Hindlimb muscle (tissue), 1 donor: ENCODE results near the gene JOSD2. TPM values are rescaled to one million over a fixed set of nuclear protein-coding genes. Genes with fewer than 3 reads are reported as not detected.

ENCODE experiments used
- DNase-seq: peaks from one replicate; pipeline ENCODE4 v3.0.0-alpha.2; 2013
- polyA plus RNA-seq: library from polyadenylated mRNA; unstranded; fragments of 120-200 nt; gene quantifications from one replicate; pipeline ENCODE4 v1.2.1, GENCODE V29; 2013; ENCODE audit not compliant: insufficient read length

JOSD2 gene, protein sequence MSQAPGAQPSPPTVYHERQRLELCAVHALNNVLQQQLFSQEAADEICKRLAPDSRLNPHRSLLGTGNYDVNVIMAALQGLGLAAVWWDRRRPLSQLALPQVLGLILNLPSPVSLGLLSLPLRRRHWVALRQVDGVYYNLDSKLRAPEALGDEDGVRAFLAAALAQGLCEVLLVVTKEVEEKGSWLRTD
- polyA plus RNA-seq: 28.5 TPM

GRCh38 chr19:50511069-50511822, at the start of gene JOSD2:
TSS of gene JOSD2 (minus strand) at chr19:50511191. CDS start at chr19:50510431, 760 bp downstream.
- peak; percentile 99 for DNase-seq

- no peak for DNase-seq
Observed at GRCh38 chr19:50559636-50560035, 48.6 kb upstream of the JOSD2 start.

- no peak for DNase-seq
Observed at GRCh38 chr19:50558449-50558848, 47.5 kb upstream of the JOSD2 start.

GRCh38 chr19:50558039-50558438, 47.0 kb upstream of the JOSD2 start:
- DNase-seq: no peak

GRCh38 chr19:50557009-50557613, 46.1 kb upstream of the JOSD2 start:
- DNase-seq: no peak

GRCh38 chr19:50556282-50557008, 45.5 kb upstream of the JOSD2 start:
- peak; percentile 82 for DNase-seq

GRCh38 chr19:50555450-50556281, 44.7 kb upstream of the JOSD2 start:
- no peak for DNase-seq

GRCh38 chr19:50555033-50555432, 44.0 kb upstream of the JOSD2 start:
- DNase-seq: no peak

DNA sequence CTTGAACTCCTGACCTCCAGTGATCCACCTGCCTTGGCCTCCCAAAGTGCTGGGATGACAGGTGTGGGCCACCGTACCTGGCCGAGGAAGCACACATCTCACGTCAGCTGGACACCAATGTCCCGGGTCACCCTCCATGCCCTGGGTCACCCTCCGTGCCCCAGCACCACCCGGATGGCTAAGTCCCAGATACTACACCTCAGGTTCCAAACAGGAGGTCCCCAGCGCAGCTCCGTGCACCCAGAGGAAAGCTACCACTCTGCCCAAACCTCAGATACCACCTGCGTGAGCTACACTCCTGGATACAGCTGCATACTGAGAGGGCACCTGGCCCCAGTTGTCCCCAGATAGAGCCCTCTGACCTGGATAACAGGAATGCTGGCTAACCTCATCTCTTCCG, 43.2 kb upstream of the JOSD2 start:
- no peak for DNase-seq

DNA sequence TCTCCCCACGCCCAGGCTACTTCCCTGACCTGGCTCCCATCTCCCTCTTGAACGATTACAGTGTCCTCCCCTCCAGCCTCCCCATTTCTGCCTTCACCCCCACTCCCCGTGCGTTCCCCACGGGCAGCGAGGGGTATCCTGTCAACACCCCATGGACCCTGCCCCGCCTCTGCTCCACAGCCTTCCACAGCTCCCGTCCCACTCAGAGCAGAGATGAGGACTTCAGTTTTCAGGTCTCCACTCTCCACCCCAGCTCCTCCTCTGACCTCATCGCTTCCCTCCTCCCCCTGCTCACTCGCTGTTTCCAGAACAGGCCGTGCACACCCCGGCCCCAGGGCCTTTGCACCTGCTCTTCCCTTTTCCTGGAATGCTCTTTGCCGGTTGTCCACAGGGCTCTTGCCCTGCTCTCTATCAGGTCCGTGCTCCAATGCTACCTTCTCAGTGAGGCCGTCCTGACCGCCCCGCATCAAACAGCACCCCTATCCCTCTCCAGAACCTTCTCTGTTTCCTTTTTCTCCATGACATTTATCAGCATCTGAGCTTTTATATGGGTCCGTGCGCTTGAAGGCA, 42.2 kb upstream of the JOSD2 start:
- DNase-seq: no peak

- DNase-seq: no peak
Observed at GRCh38 chr19:50552540-50552939, 41.5 kb upstream of the JOSD2 start.

GRCh38 chr19:50551715-50552187, 40.8 kb upstream of the JOSD2 start:
- DNase-seq: peak; percentile 56

DNA sequence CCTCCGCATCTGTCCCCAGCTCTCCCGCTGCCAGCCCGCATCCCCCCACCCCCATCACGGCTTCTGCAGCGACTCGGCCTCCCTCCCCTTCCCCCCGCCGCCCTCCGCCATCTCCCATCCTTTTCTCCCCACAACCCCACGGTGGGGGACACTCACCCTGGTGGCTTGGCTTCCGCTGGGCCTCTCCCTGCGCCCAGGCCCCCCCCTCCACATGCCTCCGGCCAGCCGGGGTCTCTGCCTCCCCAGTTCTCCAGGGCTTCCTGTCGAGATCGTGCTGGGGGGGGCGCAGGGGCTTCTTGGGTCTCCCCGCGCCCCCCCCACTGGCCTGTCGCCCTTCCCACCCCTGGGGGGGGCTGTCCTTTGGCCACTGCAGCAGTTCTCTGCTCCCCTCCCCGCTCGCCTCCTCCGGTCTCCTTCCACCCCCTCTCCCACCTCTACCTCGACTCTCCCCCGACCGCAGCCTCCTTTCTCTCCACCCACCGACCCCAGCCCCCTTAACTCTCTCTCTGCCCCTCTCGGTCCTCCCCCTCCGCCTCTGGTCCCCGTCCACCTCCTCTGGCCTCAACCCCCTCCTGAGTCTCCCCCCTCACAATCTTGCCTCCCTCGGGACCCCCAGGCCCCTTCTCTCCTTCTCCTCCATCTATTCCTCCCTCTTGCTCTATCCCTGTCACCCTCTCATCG, 40.2 kb upstream of the JOSD2 start:
- no peak for DNase-seq

DNA sequence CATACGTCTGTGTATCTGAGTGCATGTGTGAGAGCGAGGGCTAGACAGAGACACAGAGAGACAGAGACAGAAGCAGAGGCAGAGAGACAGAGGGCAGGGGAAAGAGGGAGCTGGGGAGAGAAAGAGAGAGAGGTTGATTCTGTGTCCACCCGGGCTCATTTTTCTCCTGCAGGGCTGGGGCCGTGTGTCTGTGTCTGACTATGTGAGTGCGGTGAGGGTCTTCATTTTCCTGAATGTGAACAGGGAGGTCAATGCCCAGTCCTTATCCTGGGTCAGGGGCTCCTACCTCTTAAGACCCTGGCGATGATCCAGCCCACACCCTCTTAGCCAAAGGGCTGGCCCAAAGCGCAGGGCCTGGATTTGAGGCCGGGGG, 39.6 kb upstream of the JOSD2 start:
- no peak for DNase-seq

DNA sequence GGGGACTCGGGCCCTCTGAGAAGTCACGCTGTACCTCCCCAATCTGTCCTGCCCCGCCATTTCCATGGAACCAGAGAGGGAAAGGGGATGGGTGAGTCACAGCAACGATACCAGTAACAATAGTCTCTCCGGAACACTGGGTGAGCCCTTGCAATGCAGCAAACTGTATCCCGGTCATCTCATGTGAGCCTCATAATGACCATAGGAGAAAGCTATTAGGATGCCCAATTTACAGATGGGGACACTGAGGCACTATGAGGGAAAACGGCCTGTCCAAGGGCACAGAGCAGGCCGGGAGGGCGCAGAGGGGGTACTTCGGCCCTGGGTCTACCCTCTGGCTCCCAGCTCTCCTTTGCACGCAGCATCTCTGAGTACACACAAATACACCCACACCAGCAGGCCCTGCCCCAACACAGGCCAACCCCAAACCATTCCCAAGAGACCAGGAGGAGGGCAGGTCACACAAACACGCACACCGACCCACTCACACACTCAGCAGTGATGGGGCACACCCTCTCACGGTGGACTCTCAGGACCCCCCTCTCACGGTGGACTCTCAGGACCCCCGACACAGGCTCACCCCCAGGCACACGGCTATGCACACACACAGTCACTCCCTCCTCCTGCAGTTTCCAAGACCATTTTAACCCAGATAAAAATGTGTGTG, 39.1 kb upstream of the JOSD2 start:
- no peak for DNase-seq

DNA sequence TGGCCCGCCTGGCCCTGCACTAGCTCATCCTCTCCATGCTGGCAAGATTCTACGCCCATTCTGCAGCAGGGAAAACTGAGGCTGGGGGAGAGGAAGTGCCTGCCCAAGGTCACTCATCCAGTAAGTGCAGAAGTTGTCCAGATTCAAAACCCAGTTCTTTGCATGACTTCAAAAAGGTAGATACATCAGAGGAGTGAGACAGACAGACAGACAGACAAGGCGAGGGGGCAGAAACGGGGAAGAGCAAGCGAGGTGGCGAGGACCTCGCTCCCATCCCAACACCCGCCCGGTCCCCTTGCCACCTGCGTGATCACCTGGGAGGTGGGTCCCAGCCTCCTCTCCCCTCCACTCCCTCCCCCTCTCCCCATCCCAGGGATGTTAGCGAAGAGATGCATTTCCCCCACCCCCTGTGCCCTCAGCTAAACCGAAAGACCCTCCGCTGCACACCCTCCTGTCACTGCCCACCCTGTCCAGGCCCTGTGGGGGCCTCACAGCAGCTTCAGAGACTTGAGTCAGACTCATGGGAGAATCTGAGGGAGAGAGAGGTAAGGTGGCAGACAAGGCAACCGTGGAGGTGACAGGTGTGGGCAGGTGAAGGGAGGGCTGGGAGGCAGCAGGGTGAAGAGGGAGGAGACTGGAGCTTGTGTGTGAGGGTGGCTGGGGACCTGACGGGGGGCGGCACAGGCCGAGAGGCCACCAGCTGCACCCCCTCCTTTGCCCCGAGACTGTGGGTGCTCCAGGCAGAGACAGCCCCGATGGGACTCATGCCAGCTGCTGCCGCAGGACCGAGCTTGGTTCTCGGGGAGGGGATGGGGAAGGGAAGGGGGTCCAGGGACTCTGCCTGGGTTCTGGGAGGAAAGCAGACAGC, 38.3 kb upstream of the JOSD2 start:
- DNase-seq: no peak

DNA sequence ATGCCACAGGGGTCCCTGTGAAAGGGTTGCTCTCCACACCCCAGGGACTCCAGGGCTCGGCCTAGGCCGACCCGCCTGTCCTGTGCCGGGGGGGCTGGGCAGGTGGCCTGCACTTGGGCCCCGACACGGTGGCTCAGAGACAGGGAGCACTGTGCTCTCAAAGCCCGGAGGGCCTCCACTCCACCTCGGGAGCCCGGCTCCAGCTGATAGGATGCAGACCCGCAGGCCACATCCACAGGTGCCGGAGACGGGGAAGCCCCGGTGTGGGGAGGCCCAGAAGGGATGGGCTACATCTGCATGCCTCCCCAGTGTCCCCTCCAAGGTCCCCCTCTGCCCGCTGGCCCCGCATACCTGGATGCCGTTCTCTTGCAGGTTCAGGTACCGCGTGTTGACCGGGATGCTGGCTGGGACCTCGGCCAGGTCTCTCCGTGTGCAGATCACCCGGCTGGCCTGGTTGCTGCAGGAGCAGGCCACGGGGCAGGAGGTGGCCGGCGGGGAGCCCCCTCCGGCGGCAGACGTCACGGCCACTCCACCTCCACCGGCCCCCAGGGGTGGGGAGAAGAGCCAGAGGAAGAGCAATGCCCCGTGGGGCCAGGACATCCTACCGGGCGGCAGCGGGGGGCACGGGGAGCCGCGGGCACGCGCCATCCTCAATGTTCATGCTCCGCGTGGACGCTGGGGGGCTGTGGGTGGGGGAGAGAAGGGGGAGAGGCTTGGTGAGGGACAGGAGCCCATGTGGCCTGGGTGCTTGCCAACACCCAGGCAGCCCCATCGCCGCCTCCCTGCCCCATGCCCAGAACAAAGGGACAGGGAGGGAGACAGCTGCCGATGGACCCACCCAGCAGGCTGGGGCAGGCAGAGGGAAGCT, 37.4 kb upstream of the JOSD2 start:
- DNase-seq: no peak

DNA sequence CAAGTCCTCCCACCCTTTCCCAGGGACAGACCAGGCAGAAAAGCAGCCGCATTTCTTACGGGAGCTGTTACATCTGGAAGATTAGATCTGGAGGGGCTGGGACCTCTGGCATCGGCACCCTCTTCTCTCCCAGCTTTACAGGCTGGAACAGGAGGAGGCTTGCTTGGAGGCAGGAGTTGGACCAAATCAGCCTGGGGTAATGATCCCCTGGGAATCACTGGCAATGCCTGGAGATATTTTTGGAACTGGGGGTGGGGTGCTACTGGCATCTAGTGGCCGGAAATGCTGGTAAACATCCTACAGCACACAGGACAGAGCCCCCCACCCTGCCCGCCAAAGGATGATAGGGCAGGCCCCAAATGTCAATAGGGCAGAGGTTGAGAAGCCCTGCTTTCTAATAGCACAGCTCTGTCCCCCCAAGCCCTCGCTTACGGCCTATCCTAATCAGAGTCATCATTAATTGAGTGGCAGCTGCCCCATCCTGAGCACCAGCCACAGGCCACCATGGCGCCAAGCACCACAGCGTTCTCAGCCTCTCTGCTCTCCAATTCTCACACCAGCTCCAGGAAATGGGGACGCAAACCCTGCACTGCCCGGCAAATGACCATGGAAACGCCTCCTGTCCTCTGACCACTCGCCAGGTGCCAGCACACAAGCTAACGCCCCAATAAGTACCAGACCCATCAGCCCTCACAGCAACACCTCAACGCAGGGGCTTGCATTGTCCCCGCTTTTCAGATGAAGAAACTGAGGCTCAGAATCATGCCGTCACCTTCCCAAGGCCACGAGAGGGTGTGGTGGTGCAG, 36.6 kb upstream of the JOSD2 start:
- DNase-seq: no peak
